ENCODE measurements around the gene FGF3. TPM values are rescaled to one million over a fixed set of nuclear protein-coding genes. Genes with fewer than 3 reads are reported as not detected.

Gene FGF3
- total RNA-seq, 1 donor from 2014 or later = not detected

DNA sequence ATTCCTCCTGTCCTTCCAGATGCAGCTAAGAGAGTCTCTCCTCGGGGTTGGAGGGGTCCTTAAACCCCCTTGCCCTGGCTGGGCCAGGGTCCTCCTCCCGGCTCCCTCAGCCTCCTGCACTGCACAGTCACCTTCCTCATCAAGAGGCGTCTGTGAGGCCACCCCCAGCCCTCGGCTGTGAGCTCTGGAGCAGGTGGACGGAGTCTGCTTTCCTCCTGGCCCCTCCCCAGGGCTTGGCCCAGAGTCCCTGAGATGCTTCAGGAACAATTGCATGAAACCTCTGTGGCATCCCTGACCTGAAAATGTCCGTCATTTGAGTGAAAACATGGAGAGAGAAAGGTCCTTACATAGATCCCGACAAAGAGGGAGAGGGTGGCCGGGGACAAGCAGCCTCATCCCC lies 6.7 kb upstream of the FGF3 start:
- Mint-ChIP-seq H3K4me3 (no peak overlapping the region), H3K27me3 (ENCODE audit: insufficient read depth) (peaks cover 13% of the 10 kb centered on the region), H3K4me1 (ENCODE audit: low read depth) (no peaks in the 10 kb centered on the region), H3K27ac (no peak overlapping the region), H3K9me3 (no peaks in the 10 kb centered on the region), H3K36me3 (ENCODE audit: low read depth) (no peaks in the 10 kb centered on the region)
- intact Hi-C loops (cut with micrococcal nuclease) = no loop called here
- DNase-seq (ENCODE audit: low spot score) = no peak

DNA sequence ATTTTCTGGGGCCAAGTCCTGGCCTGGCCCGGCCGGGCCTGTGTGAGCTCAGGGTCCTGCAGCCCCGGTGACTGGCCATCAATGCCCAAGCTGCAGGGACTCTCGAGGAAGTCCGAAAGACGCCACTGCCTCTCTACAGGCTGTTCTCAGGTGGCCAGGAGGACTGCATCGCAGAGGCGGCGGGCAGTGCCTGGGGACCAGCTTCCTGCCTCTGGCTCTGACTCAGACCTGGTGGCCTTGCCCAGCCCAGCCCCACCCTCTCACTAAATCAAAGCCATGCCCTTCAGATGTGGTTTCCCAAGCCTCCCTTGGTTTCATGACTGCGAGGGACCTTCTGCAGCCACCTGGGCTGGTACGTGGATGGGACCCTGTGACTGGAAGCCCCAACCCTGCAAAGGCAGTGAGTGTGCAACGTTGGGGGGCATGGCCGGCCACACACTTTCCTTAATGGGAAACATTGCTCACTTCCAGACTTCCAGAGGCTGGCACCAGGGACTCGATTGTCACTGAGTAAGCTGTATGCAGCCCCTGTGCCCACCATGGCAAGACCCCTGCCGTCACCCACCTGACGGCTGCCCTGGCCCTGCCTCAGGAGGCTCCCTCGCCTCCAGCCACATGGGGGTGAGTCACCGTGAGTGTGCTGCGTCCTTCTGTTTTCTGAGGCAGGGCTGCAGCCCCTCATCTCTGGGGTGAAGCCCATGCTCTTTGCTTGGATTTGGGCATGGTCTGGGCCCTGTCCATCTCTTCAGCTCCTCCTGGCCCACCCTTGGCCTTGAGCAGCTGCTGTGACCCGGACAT lies 6.0 kb upstream of the FGF3 start:
- peaks cover 18% of the 10 kb centered on the region for H3K27me3 Mint-ChIP-seq (ENCODE audit: insufficient read depth)
- H3K36me3 Mint-ChIP-seq (ENCODE audit: low read depth) = no peaks in the 10 kb centered on the region
- no peak overlapping the region for H3K27ac Mint-ChIP-seq
- no peaks in the 10 kb centered on the region for H3K4me1 Mint-ChIP-seq (ENCODE audit: low read depth)
- intact Hi-C loops (cut with micrococcal nuclease) = no loop called here
- H3K9me3 Mint-ChIP-seq = no peaks in the 10 kb centered on the region
- DNase-seq (ENCODE audit: low spot score) = no peak
- no peak overlapping the region for H3K4me3 Mint-ChIP-seq

DNA sequence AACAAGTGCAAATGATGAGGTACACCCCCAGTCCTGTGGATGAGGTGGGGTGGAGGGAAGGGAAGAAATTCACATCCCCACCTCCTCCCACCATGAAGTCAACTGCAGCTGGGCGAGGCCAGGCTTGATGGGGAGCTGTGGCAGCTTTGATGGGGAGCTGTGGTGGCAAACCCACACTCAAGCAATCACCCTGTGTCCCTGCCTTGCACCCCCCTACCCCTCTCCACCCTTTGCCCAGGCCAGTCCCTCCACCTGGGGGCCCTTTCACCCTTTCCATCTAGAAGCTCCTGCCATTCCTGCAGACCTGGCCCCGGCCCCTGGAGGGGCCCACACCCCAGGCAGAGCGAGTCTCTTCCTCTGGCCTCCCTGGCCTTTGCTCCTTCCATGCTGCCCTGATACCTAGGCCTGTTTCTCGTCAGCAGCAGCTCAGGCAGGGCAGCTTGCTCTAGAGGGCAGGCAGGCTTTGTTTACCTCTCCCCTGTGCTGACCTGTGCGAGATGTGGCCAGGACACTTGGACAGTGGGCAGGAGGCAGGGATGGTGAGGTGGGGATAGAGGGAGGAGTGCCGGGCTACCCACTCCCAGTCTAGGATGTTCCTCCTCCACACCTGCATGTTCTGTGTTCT lies 4.5 kb upstream of the FGF3 start:
- Mint-ChIP-seq H3K4me3 (no peak overlapping the region), H3K4me1 (ENCODE audit: low read depth) (no peaks in the 10 kb centered on the region), H3K27ac (no peak overlapping the region), H3K27me3 (ENCODE audit: insufficient read depth) (peaks cover 25% of the 10 kb centered on the region), H3K36me3 (ENCODE audit: low read depth) (no peaks in the 10 kb centered on the region), H3K9me3 (no peaks in the 10 kb centered on the region)
- no peak for DNase-seq (ENCODE audit: low spot score)
- intact Hi-C loops (cut with micrococcal nuclease) = no loop called here

DNA sequence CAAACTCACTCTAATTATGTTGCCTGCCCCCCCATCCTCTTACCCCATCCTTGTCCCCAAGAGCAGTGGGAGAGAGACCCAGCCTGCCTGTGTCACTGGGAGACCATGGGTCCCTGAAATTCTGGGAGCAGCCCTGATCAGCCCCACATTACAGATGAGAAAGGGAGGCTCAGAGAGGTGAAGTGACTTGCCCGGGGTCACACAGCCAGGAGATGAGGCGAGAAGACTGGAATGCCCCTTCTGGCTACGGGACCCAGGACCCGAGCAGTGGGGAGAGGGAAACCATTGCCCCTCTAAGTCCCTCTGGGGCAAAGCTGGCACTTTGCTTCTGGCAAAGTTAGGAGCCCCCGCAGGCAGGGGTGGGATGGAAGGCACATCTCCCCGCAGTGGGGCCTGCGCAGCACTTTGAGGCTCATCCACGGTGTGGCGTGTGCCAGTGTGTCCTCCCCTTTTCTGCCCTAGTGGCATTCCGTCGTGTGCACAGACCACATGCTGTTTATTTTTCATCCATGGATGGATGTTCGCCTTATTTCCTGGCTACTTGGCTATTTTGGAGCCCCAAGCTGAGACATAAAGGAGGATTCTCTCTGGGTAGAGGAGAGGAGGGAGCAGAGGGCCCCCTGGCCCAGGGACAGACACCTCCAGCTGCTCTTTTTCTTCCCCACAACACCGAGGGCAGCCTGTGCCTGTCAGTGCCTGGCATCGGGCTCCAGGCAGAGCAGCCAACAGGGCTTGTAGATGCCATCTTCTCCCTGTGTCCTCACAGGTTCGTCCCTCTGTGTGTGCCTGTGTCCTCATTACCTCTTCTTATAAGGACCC lies 3.7 kb upstream of the FGF3 start:
- Mint-ChIP-seq H3K9me3 (no peaks in the 10 kb centered on the region), H3K4me3 (no peak overlapping the region), H3K36me3 (ENCODE audit: low read depth) (no peaks in the 10 kb centered on the region), H3K27me3 (ENCODE audit: insufficient read depth) (peaks cover 21% of the 10 kb centered on the region), H3K4me1 (ENCODE audit: low read depth) (no peaks in the 10 kb centered on the region), H3K27ac (no peak overlapping the region)
- DNase-seq (ENCODE audit: low spot score) = no peak
- intact Hi-C loops (cut with micrococcal nuclease) = no loop called here

DNA sequence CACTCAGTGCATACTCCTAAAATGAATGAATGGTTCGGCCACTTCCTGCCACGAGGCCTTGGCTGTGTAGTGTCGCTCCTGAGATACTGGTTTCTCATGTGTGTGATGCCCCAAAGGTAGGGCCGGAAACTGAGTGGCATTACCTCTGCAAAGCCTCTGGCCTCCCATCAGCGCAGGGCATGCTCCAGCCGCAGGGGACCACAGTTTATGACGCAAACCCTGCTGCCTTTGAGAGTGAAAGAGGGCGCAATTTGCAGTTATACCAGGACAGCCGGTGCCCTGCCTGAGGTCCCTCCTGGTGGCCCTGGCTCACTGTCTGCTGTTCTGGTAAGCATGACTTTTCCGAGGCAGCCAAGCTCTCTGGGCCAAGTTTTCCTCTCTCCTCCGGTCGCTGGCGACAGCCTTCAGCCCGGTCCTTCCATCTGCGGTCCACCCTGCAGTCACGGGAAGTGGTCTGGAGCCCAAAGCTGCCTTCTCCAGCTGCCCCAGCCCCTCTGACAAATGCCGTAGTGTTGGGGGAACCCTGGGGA lies 2.4 kb upstream of the FGF3 start:
- Mint-ChIP-seq H3K27me3 (ENCODE audit: insufficient read depth) (peaks cover 19% of the 10 kb centered on the region), H3K27ac (no peak overlapping the region), H3K4me3 (no peak overlapping the region), H3K9me3 (no peaks in the 10 kb centered on the region), H3K4me1 (ENCODE audit: low read depth) (no peaks in the 10 kb centered on the region), H3K36me3 (ENCODE audit: low read depth) (no peaks in the 10 kb centered on the region)
- DNase-seq (ENCODE audit: low spot score) = no peak
- intact Hi-C loops (cut with micrococcal nuclease) = no loop called here

DNA sequence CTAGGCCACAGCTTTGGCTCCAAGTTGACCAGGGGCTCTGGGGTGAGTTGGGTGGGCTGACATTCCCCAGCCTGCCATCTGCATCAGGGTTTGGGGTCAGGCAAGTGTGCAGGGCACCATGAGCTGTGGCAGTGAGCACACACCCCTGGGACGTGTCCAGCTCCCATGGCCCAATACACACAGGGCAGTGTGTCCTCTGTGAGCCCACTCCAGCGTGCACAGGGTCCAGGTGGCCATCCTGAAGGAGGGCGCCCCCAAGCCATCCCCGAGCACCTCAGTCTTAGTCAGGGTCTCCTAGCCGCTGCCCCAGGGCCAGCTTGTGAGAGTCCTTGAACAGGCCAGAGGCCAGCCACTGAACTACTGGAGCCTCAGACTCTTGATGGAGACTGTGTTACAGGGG lies 1.2 kb upstream of the FGF3 start:
- no peak overlapping the region for H3K4me3 Mint-ChIP-seq
- H3K9me3 Mint-ChIP-seq = no peaks in the 10 kb centered on the region
- H3K27me3 Mint-ChIP-seq (ENCODE audit: insufficient read depth) = peaks cover 27% of the 10 kb centered on the region
- H3K4me1 Mint-ChIP-seq (ENCODE audit: low read depth) = no peaks in the 10 kb centered on the region
- DNase-seq (ENCODE audit: low spot score) = no peak
- intact Hi-C loops (cut with micrococcal nuclease) = no loop called here
- no peaks in the 10 kb centered on the region for H3K36me3 Mint-ChIP-seq (ENCODE audit: low read depth)
- H3K27ac Mint-ChIP-seq = no peak overlapping the region

DNA sequence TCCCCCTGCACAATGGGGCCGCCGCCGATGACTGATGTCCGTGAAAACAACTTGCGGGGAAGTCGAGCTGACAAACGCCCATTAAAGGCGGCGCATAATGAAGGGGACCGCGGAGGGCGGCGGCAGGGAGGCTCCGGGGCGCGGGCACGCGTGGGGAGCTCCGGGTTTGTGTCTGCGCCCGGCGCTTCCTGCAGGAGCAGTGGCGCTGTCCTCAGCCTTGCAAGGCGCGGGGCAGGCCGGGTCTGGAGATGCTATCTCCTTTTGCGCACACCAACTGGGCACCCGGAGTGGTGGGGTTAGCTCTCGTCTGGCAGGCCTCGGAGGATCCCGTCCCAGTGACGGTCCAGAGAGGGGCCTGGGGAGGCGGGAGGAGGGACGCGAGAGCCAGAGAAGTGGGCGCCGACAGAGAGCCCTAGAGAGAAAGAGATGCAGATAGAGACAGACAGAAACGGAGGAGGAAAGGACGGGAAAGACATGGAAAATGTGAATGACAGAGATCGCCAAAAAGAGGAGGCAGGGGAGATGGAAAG lies 390 bp upstream of the FGF3 start:
- no peak for DNase-seq (ENCODE audit: low spot score)
- intact Hi-C loops (cut with micrococcal nuclease) = no loop called here
- Mint-ChIP-seq H3K27me3 (ENCODE audit: insufficient read depth) (peaks cover 27% of the 10 kb centered on the region), H3K4me3 (no peak overlapping the region), H3K36me3 (ENCODE audit: low read depth) (no peaks in the 10 kb centered on the region), H3K27ac (no peak overlapping the region), H3K4me1 (ENCODE audit: low read depth) (no peaks in the 10 kb centered on the region), H3K9me3 (no peaks in the 10 kb centered on the region)

DNA sequence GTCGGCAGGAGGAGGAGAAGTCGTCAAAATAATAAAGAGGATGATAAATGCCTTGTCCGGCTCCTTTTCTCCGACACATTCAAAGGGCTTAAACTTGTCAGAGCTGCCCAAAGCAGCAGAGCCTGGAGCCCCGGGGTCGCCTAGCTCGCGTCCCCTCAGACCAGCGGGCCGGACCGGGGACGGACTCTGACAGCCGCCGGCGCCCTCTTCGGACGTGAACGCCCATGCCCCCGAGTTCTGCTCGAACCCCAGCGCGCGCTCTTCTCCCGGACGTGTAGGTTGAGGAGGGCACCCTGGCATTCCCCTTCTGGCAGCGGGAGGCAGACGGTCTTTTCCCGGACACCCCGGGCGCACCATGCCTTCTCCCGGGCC lies 999 bp downstream of the FGF3 start:
- H3K36me3 Mint-ChIP-seq (ENCODE audit: low read depth) = no peaks in the 10 kb centered on the region
- no peak for DNase-seq (ENCODE audit: low spot score)
- no peaks in the 10 kb centered on the region for H3K4me1 Mint-ChIP-seq (ENCODE audit: low read depth)
- no peak overlapping the region for H3K27ac Mint-ChIP-seq
- intact Hi-C loops (cut with micrococcal nuclease) = no loop called here
- H3K9me3 Mint-ChIP-seq = no peaks in the 10 kb centered on the region
- H3K4me3 Mint-ChIP-seq = no peak overlapping the region
- H3K27me3 Mint-ChIP-seq (ENCODE audit: insufficient read depth) = peaks cover 24% of the 10 kb centered on the region

DNA sequence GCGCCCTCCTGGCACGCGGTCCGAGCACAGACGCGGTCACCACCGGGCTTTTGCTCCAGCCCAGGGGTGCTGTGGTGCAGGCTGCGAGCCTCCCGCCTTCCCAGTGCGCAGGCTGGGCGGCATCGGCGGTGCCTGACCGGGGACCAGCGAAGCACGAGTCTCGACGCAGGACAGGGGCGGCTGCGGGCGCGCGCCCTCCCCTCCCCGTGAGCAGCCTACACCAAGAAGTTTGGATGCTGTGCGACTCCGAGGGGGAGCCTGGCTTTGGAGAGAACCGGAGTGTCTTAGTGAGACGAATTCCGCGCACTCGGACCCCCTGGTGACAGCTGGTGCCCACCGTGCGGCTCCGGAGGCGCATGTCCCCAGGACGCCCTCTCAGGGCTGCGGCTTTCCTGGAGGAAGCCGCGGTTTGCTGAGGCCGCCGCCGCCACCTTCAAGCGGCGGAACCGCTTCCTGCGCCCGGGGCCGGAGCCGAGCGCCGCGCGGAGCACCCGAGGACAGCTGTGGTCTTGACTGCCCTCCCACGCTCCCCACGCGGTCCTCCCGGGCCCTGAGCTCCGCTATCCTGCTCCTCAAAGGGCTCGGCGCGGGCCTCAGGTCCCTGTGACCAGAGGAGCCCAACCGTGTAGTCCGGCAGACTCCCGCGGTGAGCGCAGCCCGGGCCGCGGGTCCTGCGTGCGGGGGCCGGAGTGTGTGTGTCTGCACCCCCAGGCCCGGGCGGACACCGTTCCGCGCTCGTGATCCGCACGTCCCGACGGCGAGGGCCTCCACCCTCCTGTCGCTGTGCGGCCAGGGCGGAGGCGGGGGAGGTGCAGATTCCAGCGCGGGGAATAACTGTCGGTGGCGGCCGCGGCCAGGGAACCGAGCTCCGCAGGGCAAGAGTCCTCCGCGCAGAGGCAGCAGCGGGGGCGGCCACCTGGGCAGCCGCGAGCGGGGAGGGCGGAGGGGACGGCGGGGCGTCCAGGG lies 1.7 kb downstream of the FGF3 start:
- intact Hi-C loops (cut with micrococcal nuclease) = loop anchor here (2.0 kb wide), 1 partner anchor 115 kb away; no protein-coding TSS in a partner anchor
- Mint-ChIP-seq H3K27me3 (ENCODE audit: insufficient read depth) (peaks cover 24% of the 10 kb centered on the region), H3K4me3 (no peak overlapping the region), H3K4me1 (ENCODE audit: low read depth) (no peaks in the 10 kb centered on the region), H3K9me3 (no peaks in the 10 kb centered on the region), H3K27ac (no peak overlapping the region), H3K36me3 (ENCODE audit: low read depth) (no peaks in the 10 kb centered on the region)
- no peak for DNase-seq (ENCODE audit: low spot score)

DNA sequence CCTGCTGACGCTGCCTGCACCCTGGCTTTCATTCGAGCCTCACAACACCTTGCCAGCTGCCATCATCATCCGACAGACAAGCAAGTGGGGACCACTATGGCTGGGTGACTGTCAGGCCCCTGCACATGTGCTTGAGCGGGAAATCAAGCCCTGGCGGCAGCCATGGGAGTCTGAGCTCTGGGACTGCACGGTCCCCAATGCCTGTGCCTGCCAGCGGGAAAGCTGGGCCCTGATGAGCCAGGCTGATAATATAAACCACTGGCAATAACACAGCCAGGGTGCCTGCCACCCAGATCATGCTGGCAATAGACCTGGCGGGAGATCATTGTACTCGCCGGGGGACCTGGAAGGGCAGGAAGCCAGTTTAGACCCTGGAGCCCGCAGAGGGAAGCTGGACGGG lies 2.5 kb downstream of the FGF3 start:
- Mint-ChIP-seq H3K27ac (no peak overlapping the region), H3K4me3 (no peak overlapping the region), H3K36me3 (ENCODE audit: low read depth) (no peaks in the 10 kb centered on the region), H3K9me3 (no peaks in the 10 kb centered on the region), H3K27me3 (ENCODE audit: insufficient read depth) (peaks cover 24% of the 10 kb centered on the region), H3K4me1 (ENCODE audit: low read depth) (no peaks in the 10 kb centered on the region)
- no peak for DNase-seq (ENCODE audit: low spot score)
- intact Hi-C loops (cut with micrococcal nuclease) = loop anchor here (2.0 kb wide), 1 partner anchor 114 kb away; no protein-coding TSS in a partner anchor

DNA sequence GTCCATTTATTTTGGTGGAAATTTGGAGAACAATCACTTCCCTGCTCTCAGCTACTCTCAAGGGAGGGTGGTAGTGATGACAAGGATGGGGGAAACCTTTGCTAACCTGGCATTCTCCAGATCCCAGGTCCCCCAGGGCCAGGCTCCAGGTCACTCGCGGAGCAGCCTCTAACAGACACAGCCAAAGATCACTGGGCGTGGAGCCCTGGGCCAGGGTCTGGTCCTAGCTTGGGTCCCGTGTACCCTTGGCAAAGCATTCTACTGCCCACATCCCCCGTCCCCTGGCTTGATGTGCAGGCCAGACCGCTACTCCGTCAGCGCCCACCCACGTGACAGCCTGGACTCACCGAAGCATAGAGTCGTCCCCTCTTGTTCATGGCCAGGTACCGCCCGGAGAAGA lies 3.2 kb downstream of the FGF3 start:
- H3K4me3 Mint-ChIP-seq = no peak overlapping the region
- no peaks in the 10 kb centered on the region for H3K36me3 Mint-ChIP-seq (ENCODE audit: low read depth)
- intact Hi-C loops (cut with micrococcal nuclease) = loop anchor here (2.0 kb wide), 1 partner anchor 113 kb away; no protein-coding TSS in a partner anchor
- H3K27me3 Mint-ChIP-seq (ENCODE audit: insufficient read depth) = peaks cover 24% of the 10 kb centered on the region
- H3K4me1 Mint-ChIP-seq (ENCODE audit: low read depth) = no peaks in the 10 kb centered on the region
- H3K27ac Mint-ChIP-seq = no peak overlapping the region
- no peak for DNase-seq (ENCODE audit: low spot score)
- H3K9me3 Mint-ChIP-seq = no peaks in the 10 kb centered on the region

DNA sequence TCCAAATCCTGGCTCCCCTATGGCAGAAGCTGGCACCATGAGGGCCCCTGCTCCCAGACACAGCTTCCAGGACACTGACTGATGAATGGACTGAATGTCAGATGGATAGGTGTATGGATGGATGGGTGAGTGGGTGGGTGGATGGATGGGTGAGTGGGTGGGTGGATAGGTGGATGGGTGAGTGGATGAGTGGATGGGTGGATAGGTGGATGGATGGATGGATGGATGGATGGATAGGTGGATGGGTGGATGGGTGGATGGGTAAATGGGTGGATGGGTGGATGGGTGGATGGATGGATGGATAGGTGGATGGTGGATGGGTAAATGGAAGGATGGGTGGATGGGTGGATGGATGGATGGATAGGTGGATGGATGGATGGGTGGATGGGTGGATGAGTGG lies 4.3 kb downstream of the FGF3 start:
- Mint-ChIP-seq H3K9me3 (no peaks in the 10 kb centered on the region), H3K36me3 (ENCODE audit: low read depth) (no peaks in the 10 kb centered on the region), H3K27me3 (ENCODE audit: insufficient read depth) (peaks cover 16% of the 10 kb centered on the region), H3K27ac (no peak overlapping the region), H3K4me1 (ENCODE audit: low read depth) (no peaks in the 10 kb centered on the region), H3K4me3 (no peak overlapping the region)
- intact Hi-C loops (cut with micrococcal nuclease) = no loop called here
- DNase-seq (ENCODE audit: low spot score) = no peak

Measured in activated T-helper 1 cell treated with anti-CD3 and anti-CD28 coated beads, Interleukin-12 subunit alpha, Interleukin-12 subunit beta, Interleukin-2, Interleukin-4 antibody, amounts not matched to agents 30 ng/mL and 10 ng/mL and 1 ng/mL, durations not matched to agents 14 hours and 24 hours and 36 hours (primary cell).